Measurements from ENCODE around the gene KIAA0319L.
"Not testable (repeated sequence)": the region's sequence is repeated elsewhere in the genome, so short reads cannot be mapped to it uniquely, and the experiment has no call there.

Gene KIAA0319L

GRCh38 chr1:35557118-35557610, at the start of gene KIAA0319L:
TSS of gene KIAA0319L (minus strand) at chr1:35557403. CDS start at chr1:35554491, 2,912 bp downstream.
- no peak for DNase-seq

GRCh38 chr1:35605867-35606182, 48.6 kb upstream of the KIAA0319L start:
- DNase-seq = no peak

GRCh38 chr1:35605071-35605866, 48.1 kb upstream of the KIAA0319L start:
- DNase-seq = no peak

GRCh38 chr1:35603941-35604340, 46.7 kb upstream of the KIAA0319L start:
- DNase-seq = no peak

- no peak for DNase-seq
Measured at GRCh38 chr1:35603468-35603867, 46.3 kb upstream of the KIAA0319L start.

GRCh38 chr1:35600593-35600992, 43.4 kb upstream of the KIAA0319L start:
- DNase-seq = no peak

GRCh38 chr1:35599411-35599810, 42.2 kb upstream of the KIAA0319L start:
- DNase-seq = no peak

- no peak for DNase-seq
Measured at GRCh38 chr1:35598895-35599294, 41.7 kb upstream of the KIAA0319L start.

GRCh38 chr1:35597870-35598269, 40.7 kb upstream of the KIAA0319L start:
- DNase-seq = no peak

- DNase-seq = no peak
Measured at GRCh38 chr1:35595684-35596083, 38.5 kb upstream of the KIAA0319L start.

- DNase-seq = no peak
Measured at GRCh38 chr1:35594005-35594760, 37.0 kb upstream of the KIAA0319L start.

GRCh38 chr1:35592991-35593769, 36.0 kb upstream of the KIAA0319L start:
- no peak for DNase-seq

- DNase-seq = no peak
Measured at GRCh38 chr1:35591211-35591610, 34.0 kb upstream of the KIAA0319L start.

- DNase-seq = no peak
Measured at GRCh38 chr1:35590476-35591040, 33.4 kb upstream of the KIAA0319L start.

GRCh38 chr1:35589516-35590427, 32.6 kb upstream of the KIAA0319L start:
- DNase-seq = no peak

- no peak for DNase-seq
Measured at GRCh38 chr1:35588197-35588910, 31.2 kb upstream of the KIAA0319L start.

- DNase-seq = no peak
Measured at GRCh38 chr1:35587736-35588135, 30.5 kb upstream of the KIAA0319L start.

GRCh38 chr1:35586808-35587207, 29.6 kb upstream of the KIAA0319L start:
- DNase-seq = no peak

- DNase-seq = not testable (repeated sequence)
Measured at GRCh38 chr1:35585805-35586204, 28.6 kb upstream of the KIAA0319L start.

- no peak for DNase-seq
Measured at GRCh38 chr1:35585281-35585680, 28.1 kb upstream of the KIAA0319L start.

- DNase-seq = not testable (repeated sequence)
Measured at GRCh38 chr1:35581621-35582020, 24.4 kb upstream of the KIAA0319L start.
